ENCODE measurements around the gene PBX4. TPM values are rescaled to one million over a fixed set of nuclear protein-coding genes. Genes with fewer than 3 reads are reported as not detected.

PBX4 gene
- total RNA-seq, 1 donor from 2014 or later: 0.46 TPM

GRCh38 chr19:19653597-19654147 lies 35.2 kb upstream of the PBX4 start:
- Mint-ChIP-seq H3K27me3 (ENCODE audit: unreplicated experiment) (no peaks in the 10 kb centered on the region), H3K9me3 (ENCODE audit: unreplicated experiment) (no peaks in the 10 kb centered on the region), H3K27ac (ENCODE audit: unreplicated experiment) (no peak overlapping the region), H3K36me3 (ENCODE audit: unreplicated experiment) (peaks cover 46% of the 10 kb centered on the region), H3K4me1 (ENCODE audit: unreplicated experiment) (no peaks in the 10 kb centered on the region), H3K4me3 (ENCODE audit: unreplicated experiment) (no peak overlapping the region)
- peak; percentile 81 for DNase-seq (ENCODE audit: extremely low spot score, unreplicated experiment)
- TF ChIP-seq CTCF (IDR thresholded peaks at IDR 0.05): no peak

DNA sequence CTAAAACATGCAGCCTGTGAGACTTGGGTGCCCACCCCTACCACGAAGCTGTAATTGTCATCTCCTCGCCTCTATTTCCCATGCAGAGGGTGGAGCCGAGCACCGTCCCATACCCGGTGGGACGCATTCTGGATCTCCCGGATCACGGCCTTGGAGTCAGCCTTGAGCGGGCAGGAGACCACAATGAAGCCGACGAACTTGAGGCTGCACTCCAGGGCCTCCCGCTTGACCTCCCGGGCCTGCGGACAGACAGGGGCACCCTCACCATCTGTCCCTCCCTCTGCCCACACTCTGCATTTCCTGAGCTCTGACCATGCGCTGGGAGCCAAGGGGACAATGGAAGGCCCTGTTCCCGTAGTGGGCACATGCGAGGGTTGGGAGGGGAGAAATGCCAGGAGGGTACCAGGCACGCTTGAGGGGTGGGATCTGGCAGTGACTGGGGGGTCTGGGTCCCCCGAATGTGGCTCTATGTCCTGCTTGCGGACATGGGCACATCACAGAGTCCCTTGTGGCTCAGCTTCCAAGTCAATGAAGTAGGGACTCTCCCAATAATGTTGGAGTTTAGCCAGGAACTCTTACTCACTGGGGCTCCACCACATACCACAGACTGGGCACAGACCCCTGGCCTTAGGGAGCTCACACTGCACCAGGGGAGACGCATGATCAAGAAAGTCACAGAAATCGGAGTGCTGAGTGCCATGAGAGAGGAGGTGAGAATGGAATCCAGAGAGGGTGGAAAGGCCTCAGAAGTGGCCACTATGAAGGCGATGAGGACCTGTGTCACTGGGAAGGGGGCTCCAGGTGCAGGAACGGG lies 34.2 kb upstream of the PBX4 start:
- TF ChIP-seq CTCF (IDR thresholded peaks at IDR 0.05): no peak
- no peaks in the 10 kb centered on the region for H3K27me3 Mint-ChIP-seq (ENCODE audit: unreplicated experiment)
- peak; percentile 76 for DNase-seq (ENCODE audit: extremely low spot score, unreplicated experiment)
- peaks cover 41% of the 10 kb centered on the region for H3K36me3 Mint-ChIP-seq (ENCODE audit: unreplicated experiment)
- H3K4me3 Mint-ChIP-seq (ENCODE audit: unreplicated experiment): no peak overlapping the region
- H3K9me3 Mint-ChIP-seq (ENCODE audit: unreplicated experiment): no peaks in the 10 kb centered on the region
- H3K27ac Mint-ChIP-seq (ENCODE audit: unreplicated experiment): no peak overlapping the region
- H3K4me1 Mint-ChIP-seq (ENCODE audit: unreplicated experiment): no peaks in the 10 kb centered on the region

DNA sequence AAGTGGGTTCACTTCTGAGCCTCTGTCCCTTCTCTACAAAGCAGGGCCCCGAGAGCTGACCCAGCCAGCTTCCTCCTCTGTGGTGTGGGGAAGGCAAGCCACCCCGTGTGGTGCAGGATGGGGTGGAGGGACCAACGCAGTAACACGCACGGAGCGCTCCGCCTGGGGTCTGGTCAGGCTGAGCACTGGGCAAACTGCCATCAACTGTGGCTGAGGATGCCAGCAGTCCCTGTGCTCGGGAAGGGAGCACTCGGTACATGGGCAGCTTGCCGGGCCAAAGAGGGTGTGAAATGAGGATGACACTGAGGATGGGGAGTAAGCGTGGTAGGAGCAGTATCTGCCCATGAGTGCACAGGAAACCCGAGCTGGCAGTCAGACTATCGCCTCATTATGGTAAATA lies 32.6 kb upstream of the PBX4 start:
- H3K27me3 Mint-ChIP-seq (ENCODE audit: unreplicated experiment): no peaks in the 10 kb centered on the region
- H3K27ac Mint-ChIP-seq (ENCODE audit: unreplicated experiment): no peak overlapping the region
- no peaks in the 10 kb centered on the region for H3K4me1 Mint-ChIP-seq (ENCODE audit: unreplicated experiment)
- peaks cover 36% of the 10 kb centered on the region for H3K36me3 Mint-ChIP-seq (ENCODE audit: unreplicated experiment)
- no peaks in the 10 kb centered on the region for H3K9me3 Mint-ChIP-seq (ENCODE audit: unreplicated experiment)
- no peak overlapping the region for H3K4me3 Mint-ChIP-seq (ENCODE audit: unreplicated experiment)
- TF ChIP-seq CTCF (IDR thresholded peaks at IDR 0.05): no peak
- no peak for DNase-seq (ENCODE audit: extremely low spot score, unreplicated experiment)

GRCh38 chr19:19650331-19650730 lies 31.8 kb upstream of the PBX4 start:
- no peak for TF ChIP-seq CTCF (IDR thresholded peaks at IDR 0.05)
- peaks cover 35% of the 10 kb centered on the region for H3K36me3 Mint-ChIP-seq (ENCODE audit: unreplicated experiment)
- no peak overlapping the region for H3K27ac Mint-ChIP-seq (ENCODE audit: unreplicated experiment)
- no peaks in the 10 kb centered on the region for H3K4me1 Mint-ChIP-seq (ENCODE audit: unreplicated experiment)
- DNase-seq (ENCODE audit: extremely low spot score, unreplicated experiment): no peak
- H3K4me3 Mint-ChIP-seq (ENCODE audit: unreplicated experiment): no peak overlapping the region
- H3K9me3 Mint-ChIP-seq (ENCODE audit: unreplicated experiment): no peaks in the 10 kb centered on the region
- H3K27me3 Mint-ChIP-seq (ENCODE audit: unreplicated experiment): no peaks in the 10 kb centered on the region

- Mint-ChIP-seq H3K36me3 (ENCODE audit: unreplicated experiment) (peaks cover 29% of the 10 kb centered on the region), H3K27me3 (ENCODE audit: unreplicated experiment) (no peaks in the 10 kb centered on the region), H3K27ac (ENCODE audit: unreplicated experiment) (peak overlapping the region; percentile 32), H3K9me3 (ENCODE audit: unreplicated experiment) (no peaks in the 10 kb centered on the region), H3K4me1 (ENCODE audit: unreplicated experiment) (no peaks in the 10 kb centered on the region), H3K4me3 (ENCODE audit: unreplicated experiment) (no peak overlapping the region)
- no peak for DNase-seq (ENCODE audit: extremely low spot score, unreplicated experiment)
- no peak for TF ChIP-seq CTCF (IDR thresholded peaks at IDR 0.05)
Observed at GRCh38 chr19:19649580-19649995, 31.1 kb upstream of the PBX4 start.

Data from osteocyte (in vitro differentiated cells).